ENCODE data around the gene AP1S2.
"Not testable (repeated sequence)": the region's sequence is repeated elsewhere in the genome, so short reads cannot be mapped to it uniquely, and the experiment has no call there.

AP1S2 gene

GRCh38 chrX:15855568-15856221 is 1.1 kb upstream of the AP1S2 start:
- no peak for DNase-seq (ENCODE audit: low read depth, low spot score)

- peak; percentile 74 for DNase-seq (ENCODE audit: low read depth, low spot score)
These were observed 445 bp downstream of the AP1S2 start for GRCh38 chrX:15854080-15854655.

- no peak for DNase-seq (ENCODE audit: low read depth, low spot score)
These were observed 980 bp downstream of the AP1S2 start for GRCh38 chrX:15853586-15854079.

GRCh38 chrX:15849555-15849954 is 5.1 kb downstream of the AP1S2 start:
- peak; percentile 30 for DNase-seq (ENCODE audit: low read depth, low spot score)

- no peak for DNase-seq (ENCODE audit: low read depth, low spot score)
These were observed 6.0 kb downstream of the AP1S2 start for GRCh38 chrX:15848576-15848975.

- DNase-seq (ENCODE audit: low read depth, low spot score) = no peak
These were observed 10.7 kb downstream of the AP1S2 start for GRCh38 chrX:15843960-15844359.

- DNase-seq (ENCODE audit: low read depth, low spot score) = no peak
These were observed 12.6 kb downstream of the AP1S2 start for GRCh38 chrX:15841853-15842516.

GRCh38 chrX:15838017-15838416 is 16.6 kb downstream of the AP1S2 start:
- DNase-seq (ENCODE audit: low read depth, low spot score) = peak; percentile 47

GRCh38 chrX:15834827-15835595 is 19.6 kb downstream of the AP1S2 start:
- no peak for DNase-seq (ENCODE audit: low read depth, low spot score)

GRCh38 chrX:15834053-15834452 is 20.6 kb downstream of the AP1S2 start:
- no peak for DNase-seq (ENCODE audit: low read depth, low spot score)

GRCh38 chrX:15831347-15831746 is 23.3 kb downstream of the AP1S2 start:
- not testable (repeated sequence) for DNase-seq (ENCODE audit: low read depth, low spot score)

GRCh38 chrX:15829217-15829616 is 25.4 kb downstream of the AP1S2 start:
- DNase-seq (ENCODE audit: low read depth, low spot score) = no peak

- DNase-seq (ENCODE audit: low read depth, low spot score) = no peak
These were observed 28.7 kb downstream of the AP1S2 start for GRCh38 chrX:15825936-15826335.

GRCh38 chrX:15822922-15823321 is 31.7 kb downstream of the AP1S2 start:
- no peak for DNase-seq (ENCODE audit: low read depth, low spot score)

GRCh38 chrX:15820106-15821073 is 34.2 kb downstream of the AP1S2 start:
- DNase-seq (ENCODE audit: low read depth, low spot score) = no peak

GRCh38 chrX:15816886-15817285 is 37.7 kb downstream of the AP1S2 start:
- DNase-seq (ENCODE audit: low read depth, low spot score) = peak; percentile 31

- peak; percentile 10 for DNase-seq (ENCODE audit: low read depth, low spot score)
These were observed 38.2 kb downstream of the AP1S2 start for GRCh38 chrX:15816438-15816809.

GRCh38 chrX:15815779-15816437 is 38.7 kb downstream of the AP1S2 start:
- peak; percentile 55 for DNase-seq (ENCODE audit: low read depth, low spot score)

GRCh38 chrX:15814771-15815365 is 39.7 kb downstream of the AP1S2 start:
- DNase-seq (ENCODE audit: low read depth, low spot score) = no peak

- DNase-seq (ENCODE audit: low read depth, low spot score) = no peak
These were observed 41.2 kb downstream of the AP1S2 start for GRCh38 chrX:15813416-15813815.
